Measurements from ENCODE around the gene CCDC87.

CCDC87 gene

GRCh38 chr11:66561975-66562248 lies 31.0 kb downstream of the CCDC87 start:
- Mint-ChIP-seq H3K27me3 (peaks cover 28 to 42% of the 10 kb centered on the region in 2 donors), H3K4me1 (peaks cover 3 to 10% of the 10 kb centered on the region in 2 donors), H3K27ac (no peak overlapping the region), H3K9me3 (no peaks in the 10 kb centered on the region), H3K4me3 (no peak overlapping the region), H3K36me3 (no peaks in the 10 kb centered on the region)
- ATAC-seq (replicated peaks) (no peak), DNase-seq (no peak)

- ATAC-seq (replicated peaks) (no peak), DNase-seq (no peak)
- Mint-ChIP-seq H3K4me1 (peaks cover 3 to 10% of the 10 kb centered on the region in 2 donors), H3K9me3 (no peaks in the 10 kb centered on the region), H3K36me3 (no peaks in the 10 kb centered on the region), H3K27ac (no peak overlapping the region), H3K27me3 (peaks cover 25 to 42% of the 10 kb centered on the region in 2 donors), H3K4me3 (no peak overlapping the region)
Observed at GRCh38 chr11:66561178-66561974, 31.5 kb downstream of the CCDC87 start.

GRCh38 chr11:66559866-66560676 lies 32.8 kb downstream of the CCDC87 start:
- Mint-ChIP-seq H3K27me3 (peaks cover 30 to 44% of the 10 kb centered on the region in 2 donors), H3K36me3 (no peaks in the 10 kb centered on the region), H3K4me1 (peaks cover 3 to 10% of the 10 kb centered on the region in 2 donors), H3K27ac (no peak overlapping the region), H3K4me3 (no peak overlapping the region), H3K9me3 (no peaks in the 10 kb centered on the region)
- DNase-seq (no peak), ATAC-seq (replicated peaks) (no peak)

- peak overlapping the region in 1 of 2 donors; percentile 11 for H3K4me3 Mint-ChIP-seq
- DNase-seq (no peak), ATAC-seq (replicated peaks) (peak; percentile 51 to 61)
Observed at GRCh38 chr11:66559142-66559865, 33.6 kb downstream of the CCDC87 start.

GRCh38 chr11:66557733-66558326 lies 35.0 kb downstream of the CCDC87 start:
- DNase-seq (no peak), ATAC-seq (replicated peaks) (no peak)
- no peak overlapping the region for H3K4me3 Mint-ChIP-seq
- H3K9me3 Mint-ChIP-seq = no peaks in the 10 kb centered on the region
- no peak overlapping the region for H3K27ac Mint-ChIP-seq
- H3K27me3 Mint-ChIP-seq = peaks cover 30 to 45% of the 10 kb centered on the region in 2 donors
- no peaks in the 10 kb centered on the region for H3K36me3 Mint-ChIP-seq
- peaks cover 3 to 10% of the 10 kb centered on the region in 2 donors for H3K4me1 Mint-ChIP-seq

More at GRCh38 chr11:66559142-66559865, 33.6 kb downstream of the CCDC87 start:
- H3K27ac Mint-ChIP-seq = no peak overlapping the region
- H3K9me3 Mint-ChIP-seq = no peaks in the 10 kb centered on the region
- no peaks in the 10 kb centered on the region for H3K36me3 Mint-ChIP-seq
- peaks cover 3 to 10% of the 10 kb centered on the region in 2 donors for H3K4me1 Mint-ChIP-seq
- H3K27me3 Mint-ChIP-seq = peaks cover 30 to 45% of the 10 kb centered on the region in 2 donors

GRCh38 chr11:66556086-66556485 lies 36.8 kb downstream of the CCDC87 start:
- Mint-ChIP-seq H3K27ac (no peak overlapping the region), H3K4me3 (no peak overlapping the region), H3K36me3 (no peaks in the 10 kb centered on the region), H3K9me3 (no peaks in the 10 kb centered on the region), H3K4me1 (peaks cover 3 to 10% of the 10 kb centered on the region in 2 donors), H3K27me3 (peaks cover 30 to 45% of the 10 kb centered on the region in 2 donors)
- ATAC-seq (replicated peaks) (no peak), DNase-seq (no peak)

GRCh38 chr11:66555416-66555815 lies 37.4 kb downstream of the CCDC87 start:
- ATAC-seq (replicated peaks) = no peak
- Mint-ChIP-seq H3K36me3 (no peaks in the 10 kb centered on the region), H3K27me3 (peaks cover 30 to 44% of the 10 kb centered on the region in 2 donors), H3K4me1 (peaks cover 3 to 10% of the 10 kb centered on the region in 2 donors), H3K4me3 (no peak overlapping the region), H3K27ac (peak overlapping the region; percentile 66), H3K9me3 (no peaks in the 10 kb centered on the region)
- no peak for DNase-seq

GRCh38 chr11:66554602-66555001 lies 38.3 kb downstream of the CCDC87 start:
- Mint-ChIP-seq H3K4me3 (no peak overlapping the region), H3K27ac (no peak overlapping the region), H3K36me3 (no peaks in the 10 kb centered on the region), H3K4me1 (peaks cover 3 to 10% of the 10 kb centered on the region in 2 donors), H3K27me3 (peaks cover 26 to 35% of the 10 kb centered on the region in 2 donors), H3K9me3 (no peaks in the 10 kb centered on the region)
- DNase-seq (no peak), ATAC-seq (replicated peaks) (no peak)

- H3K4me1 Mint-ChIP-seq = peaks cover 0 to 6% of the 10 kb centered on the region in 2 donors
- no peaks in the 10 kb centered on the region for H3K36me3 Mint-ChIP-seq
- peaks cover 5 to 8% of the 10 kb centered on the region in 2 donors for H3K27me3 Mint-ChIP-seq
- no peak overlapping the region for H3K4me3 Mint-ChIP-seq
- ATAC-seq (replicated peaks) (no peak), DNase-seq (no peak)
- no peak overlapping the region for H3K27ac Mint-ChIP-seq
- no peaks in the 10 kb centered on the region for H3K9me3 Mint-ChIP-seq
Observed at GRCh38 chr11:66550887-66551286, 42.0 kb downstream of the CCDC87 start.

- DNase-seq (no peak), ATAC-seq (replicated peaks) (no peak)
- H3K9me3 Mint-ChIP-seq = no peaks in the 10 kb centered on the region
- peaks cover 3 to 11% of the 10 kb centered on the region in 2 donors for H3K4me1 Mint-ChIP-seq
- no peak overlapping the region for H3K27ac Mint-ChIP-seq
- H3K4me3 Mint-ChIP-seq = no peak overlapping the region
- no peaks in the 10 kb centered on the region for H3K36me3 Mint-ChIP-seq
- no peaks in the 10 kb centered on the region for H3K27me3 Mint-ChIP-seq
Observed at GRCh38 chr11:66549696-66550095, 43.2 kb downstream of the CCDC87 start.

- no peak for ATAC-seq (replicated peaks)
- H3K4me3 Mint-ChIP-seq = no peak overlapping the region
- H3K27ac Mint-ChIP-seq = no peak overlapping the region
- no peaks in the 10 kb centered on the region for H3K36me3 Mint-ChIP-seq
- no peaks in the 10 kb centered on the region for H3K27me3 Mint-ChIP-seq
- H3K9me3 Mint-ChIP-seq = no peaks in the 10 kb centered on the region
- DNase-seq = no peak
- peaks cover 8 to 17% of the 10 kb centered on the region in 2 donors for H3K4me1 Mint-ChIP-seq
Observed at GRCh38 chr11:66548774-66549630, 43.9 kb downstream of the CCDC87 start.

GRCh38 chr11:66548041-66548440 lies 44.8 kb downstream of the CCDC87 start:
- Mint-ChIP-seq H3K9me3 (no peaks in the 10 kb centered on the region), H3K4me1 (peaks cover 16 to 27% of the 10 kb centered on the region in 2 donors), H3K27ac (no peak overlapping the region), H3K4me3 (no peak overlapping the region), H3K27me3 (no peaks in the 10 kb centered on the region), H3K36me3 (peaks cover 3 to 5% of the 10 kb centered on the region in 2 donors)
- ATAC-seq (replicated peaks) (no peak), DNase-seq (no peak)

GRCh38 chr11:66547662-66548009 lies 45.2 kb downstream of the CCDC87 start:
- no peaks in the 10 kb centered on the region for H3K9me3 Mint-ChIP-seq
- H3K4me1 Mint-ChIP-seq = peaks cover 19 to 30% of the 10 kb centered on the region in 2 donors
- ATAC-seq (replicated peaks) = no peak
- no peaks in the 10 kb centered on the region for H3K27me3 Mint-ChIP-seq
- no peak overlapping the region for H3K4me3 Mint-ChIP-seq
- no peak for DNase-seq
- H3K36me3 Mint-ChIP-seq = peaks cover 3 to 9% of the 10 kb centered on the region in 2 donors
- H3K27ac Mint-ChIP-seq = no peak overlapping the region

Measured in stimulated activated naive B cell treated with anti-CD40 and anti-IgM and Interleukin-4, amounts not matched to agents 10 μg/mL and 1 μg/mL and 100 μg/mL, for 72 hours (primary cell).